NCI-H446 (cell line): ENCODE results near the gene TNS3.
"Not testable (repeated sequence)": the region's sequence is repeated elsewhere in the genome, so short reads cannot be mapped to it uniquely, and the experiment has no call there.

Experiments used
- DNase-seq, 2 experiments: peaks; one replicate each; lab custom pipeline; 2025; lab: John Stamatoyannopoulos, UW

TNS3 gene

GRCh38 chr7:47602272-47603004 is 20.5 kb upstream of the TNS3 start:
- DNase-seq: no peak

- no peak for DNase-seq
These were observed 20.0 kb upstream of the TNS3 start for GRCh38 chr7:47601881-47602249.

- DNase-seq: no peak
These were observed 19.4 kb upstream of the TNS3 start for GRCh38 chr7:47601119-47601880.

- DNase-seq: no peak
These were observed 18.5 kb upstream of the TNS3 start for GRCh38 chr7:47600199-47601118.

- DNase-seq: no peak
These were observed 15.5 kb upstream of the TNS3 start for GRCh38 chr7:47597379-47597778.

GRCh38 chr7:47596502-47597202 is 14.7 kb upstream of the TNS3 start:
- DNase-seq: peak; percentile 46 to 77

- no peak for DNase-seq
These were observed 12.5 kb upstream of the TNS3 start for GRCh38 chr7:47594406-47594805.

- no peak for DNase-seq
These were observed 10.0 kb upstream of the TNS3 start for GRCh38 chr7:47591655-47592572.

- DNase-seq: no peak
These were observed 9.3 kb upstream of the TNS3 start for GRCh38 chr7:47591089-47591654.

GRCh38 chr7:47590215-47590614 is 8.3 kb upstream of the TNS3 start:
- DNase-seq: not testable (repeated sequence)

- no peak for DNase-seq
These were observed 6.9 kb upstream of the TNS3 start for GRCh38 chr7:47588704-47589225.

- no peak for DNase-seq
These were observed 6.1 kb upstream of the TNS3 start for GRCh38 chr7:47587976-47588375.

- DNase-seq: no peak
These were observed 5.4 kb upstream of the TNS3 start for GRCh38 chr7:47587351-47587750.

GRCh38 chr7:47586925-47587324 is 5.0 kb upstream of the TNS3 start:
- DNase-seq: no peak

GRCh38 chr7:47586161-47586670 is 4.3 kb upstream of the TNS3 start:
- not testable (repeated sequence) for DNase-seq

GRCh38 chr7:47584536-47584895 is 2.6 kb upstream of the TNS3 start:
- DNase-seq: no peak

- DNase-seq: no peak
These were observed 2.0 kb upstream of the TNS3 start for GRCh38 chr7:47583739-47584535.

- DNase-seq: no peak
These were observed 1.1 kb upstream of the TNS3 start for GRCh38 chr7:47582764-47583738.
